ENCODE data around the gene PDGFD.

Gene PDGFD

GRCh38 chr11:104142698-104143097 is 21.2 kb downstream of the PDGFD start:
- DNase-seq, result no peak

DNA sequence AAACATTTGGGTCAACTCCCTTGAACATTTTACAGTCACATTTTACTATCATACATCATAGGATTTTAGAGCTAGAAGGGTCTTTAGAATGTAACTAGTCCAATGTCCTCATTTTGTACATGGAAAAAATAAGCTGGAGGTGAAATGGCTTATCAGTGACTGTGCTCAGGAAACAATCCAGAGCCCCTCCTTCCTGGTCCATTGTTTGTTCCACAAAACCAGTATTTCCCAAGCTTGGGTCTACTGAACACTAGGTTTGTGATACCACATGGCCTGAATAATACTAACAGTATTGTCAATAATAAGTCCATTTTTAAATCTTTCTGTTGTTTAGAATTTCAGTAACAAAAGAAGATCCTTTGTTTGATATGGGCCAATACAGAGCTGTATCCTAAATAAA is 27.1 kb downstream of the PDGFD start:
- DNase-seq, result no peak

DNA sequence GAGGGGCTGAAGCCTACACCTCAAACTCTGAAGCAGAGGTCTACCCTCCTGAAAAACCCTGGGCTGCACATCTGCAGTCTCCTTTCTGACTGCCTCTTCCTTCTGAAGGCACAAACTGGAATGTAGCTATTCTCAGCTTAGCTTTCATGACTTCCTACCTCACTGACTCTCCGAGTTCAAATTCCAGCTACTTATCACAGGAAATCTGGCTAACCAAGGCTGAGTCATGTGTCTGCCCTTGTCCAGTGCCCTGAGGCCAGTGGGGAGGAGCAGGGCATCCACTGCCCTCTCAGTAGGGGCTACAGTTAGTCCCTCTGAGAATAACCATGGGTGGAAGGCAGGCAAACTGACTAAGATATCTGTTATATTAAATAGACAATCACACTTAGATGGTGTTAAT is 29.2 kb downstream of the PDGFD start:
- no peak for DNase-seq

GRCh38 chr11:104130161-104130560 is 33.8 kb downstream of the PDGFD start:
- DNase-seq, result no peak

DNA sequence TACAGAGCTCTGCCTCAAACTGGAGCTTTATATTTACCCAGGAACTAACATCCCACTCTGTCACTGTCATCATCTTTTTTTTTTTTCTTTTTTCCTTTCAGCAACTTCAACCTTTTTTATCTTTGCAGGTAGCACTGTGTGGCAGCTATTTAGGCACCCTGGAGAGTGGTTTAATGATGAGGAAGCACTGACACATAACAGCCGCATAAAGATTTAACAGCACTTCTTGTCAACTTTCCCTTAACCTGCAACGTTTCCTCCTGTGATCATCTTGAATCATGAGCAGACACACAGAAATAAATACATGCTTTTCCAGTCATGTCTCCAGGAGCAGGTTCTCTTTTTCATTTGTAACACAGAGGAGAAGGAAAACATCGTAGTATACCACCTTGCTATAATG is 34.8 kb downstream of the PDGFD start:
- no peak for DNase-seq

DNA sequence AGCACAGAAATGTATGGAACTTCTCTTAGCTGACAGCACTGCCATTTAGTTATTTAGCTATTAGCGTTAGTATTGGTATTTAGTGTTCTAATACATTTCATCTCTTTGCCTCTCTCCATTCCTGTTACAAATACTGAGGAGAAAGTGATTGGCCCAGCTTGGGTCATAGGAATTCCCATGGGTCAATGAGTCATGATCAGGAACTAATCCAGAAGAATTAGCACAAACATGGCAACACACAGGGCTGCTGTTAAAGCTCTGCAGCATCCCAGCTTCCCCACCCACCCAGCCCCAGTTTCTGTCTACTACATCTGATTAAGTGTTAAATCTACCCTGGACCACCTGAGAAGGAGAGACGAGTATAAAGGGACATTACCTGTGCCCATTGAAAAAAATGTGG is 36.1 kb downstream of the PDGFD start:
- DNase-seq, result no peak

GRCh38 chr11:104126464-104126863 is 37.5 kb downstream of the PDGFD start:
- no peak for DNase-seq

- DNase-seq, result no peak
These were observed 39.0 kb downstream of the PDGFD start for GRCh38 chr11:104124979-104125378.

DNA sequence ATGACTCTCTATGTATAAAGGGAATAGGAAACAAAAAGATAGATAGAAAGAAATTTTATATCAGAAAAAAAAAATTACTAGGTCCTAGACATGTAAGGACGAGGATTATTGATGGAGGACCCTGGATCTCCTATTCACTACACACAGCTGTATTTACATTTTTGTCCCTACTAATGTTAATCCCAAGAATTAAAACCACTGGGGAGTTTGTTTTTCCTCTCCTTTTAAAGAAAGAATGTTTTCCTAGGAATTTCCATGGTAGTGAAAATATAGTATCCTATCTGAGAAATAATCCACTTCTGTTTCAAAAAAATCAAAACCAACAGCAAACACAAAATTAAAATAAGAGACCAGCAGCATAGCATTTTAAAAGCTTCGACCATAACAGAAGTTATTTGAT is 41.1 kb downstream of the PDGFD start:
- DNase-seq, result no peak

DNA sequence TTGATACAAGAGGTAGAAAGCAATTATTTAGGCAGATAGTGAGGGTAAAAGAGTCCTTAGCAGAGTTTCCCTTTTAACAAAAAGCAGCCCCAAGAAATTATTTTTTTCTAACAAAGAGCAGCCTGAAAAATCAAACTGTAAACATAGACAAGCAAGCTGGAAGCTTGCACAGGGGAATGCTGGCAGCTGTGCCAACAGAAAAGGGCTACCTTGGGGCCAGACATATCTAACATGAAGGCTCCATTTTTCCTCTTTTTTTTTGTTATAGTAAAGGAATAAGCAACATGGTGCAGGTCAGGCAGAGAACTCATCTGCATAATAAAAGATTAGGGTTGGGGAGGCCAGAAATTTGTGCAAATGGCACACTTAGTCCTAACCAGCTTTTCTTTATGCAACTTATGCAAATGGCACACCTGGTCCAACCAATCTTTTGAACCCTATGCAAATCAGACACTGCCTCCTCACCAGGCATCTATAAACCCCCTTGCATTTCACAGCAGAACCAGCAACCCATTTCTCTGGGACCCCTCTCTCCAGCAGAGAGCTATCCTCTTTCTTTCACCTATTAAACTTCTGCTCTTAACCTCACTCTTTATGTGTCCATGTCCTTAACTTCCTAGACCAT is 41.8 kb downstream of the PDGFD start:
- DNase-seq, result no peak

- no peak for DNase-seq
These were observed 43.3 kb downstream of the PDGFD start for GRCh38 chr11:104120493-104121137.

DNA sequence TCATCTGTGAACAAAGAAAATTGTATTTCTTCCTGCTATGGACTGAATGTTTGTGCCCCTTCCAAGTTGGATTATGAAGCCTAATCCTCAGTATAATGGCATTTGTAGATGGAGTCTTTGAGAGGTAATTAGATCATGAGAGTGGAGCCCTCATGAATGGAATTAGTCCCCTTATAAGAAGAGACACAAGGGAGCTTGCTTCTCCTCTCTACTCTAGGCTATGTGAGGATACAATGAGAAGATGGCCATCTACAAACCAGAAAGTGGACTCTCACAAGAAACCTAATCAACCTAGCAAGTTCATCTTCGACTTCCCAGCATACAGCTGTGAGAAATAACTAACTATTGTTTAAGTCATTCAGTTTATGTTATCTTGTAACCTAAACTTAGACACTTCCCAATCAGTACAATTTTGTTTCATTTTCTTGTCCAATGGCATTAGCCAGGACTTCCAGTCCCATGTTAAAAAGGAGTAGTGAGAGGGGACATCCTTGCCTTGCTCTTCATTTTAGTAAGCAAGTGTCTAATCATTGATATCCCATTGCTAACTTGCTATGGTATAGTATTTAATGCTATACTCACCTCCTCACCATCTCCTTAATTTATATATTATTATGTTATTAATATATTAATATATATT is 45.7 kb downstream of the PDGFD start:
- peak; percentile 10 for DNase-seq

DNA sequence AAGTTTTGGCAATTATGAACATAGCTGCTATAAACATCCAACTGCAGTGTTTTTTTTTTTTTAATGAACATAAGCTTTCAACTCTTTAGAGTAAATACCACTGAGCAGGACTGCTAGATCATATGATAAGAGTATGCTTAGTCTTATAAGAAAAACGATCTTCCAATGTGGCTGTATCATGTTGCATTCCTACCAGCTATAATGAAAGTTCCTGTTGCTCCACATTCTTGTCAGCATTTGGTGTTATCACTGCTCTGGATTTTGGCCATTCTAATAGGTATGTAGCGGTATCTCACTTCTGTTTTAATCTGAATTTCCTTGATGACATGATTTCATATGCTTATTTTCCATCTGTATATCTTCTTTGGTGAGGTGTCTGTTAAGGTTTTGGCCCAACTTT is 50.4 kb downstream of the PDGFD start:
- no peak for DNase-seq

- DNase-seq, result no peak
These were observed 57.7 kb downstream of the PDGFD start for GRCh38 chr11:104106136-104106754.

DNA sequence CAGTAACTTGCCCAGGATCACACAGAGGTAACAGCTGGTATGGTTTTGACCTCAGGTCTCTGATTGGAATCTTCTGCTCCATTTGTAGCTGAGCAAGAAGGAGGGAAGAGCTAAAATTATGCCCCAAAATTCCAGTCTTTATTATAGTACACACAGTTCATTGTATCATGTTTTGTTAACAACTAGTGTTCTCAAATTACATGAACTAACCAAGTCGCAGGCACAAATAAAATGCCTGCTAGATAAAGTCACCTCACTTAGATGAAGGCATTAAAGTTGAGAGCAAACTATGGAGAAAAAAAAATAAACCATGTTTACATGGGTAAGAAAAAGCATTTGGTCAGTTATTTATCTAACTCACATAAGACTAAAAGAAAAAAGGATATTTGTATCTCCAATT is 58.8 kb downstream of the PDGFD start:
- DNase-seq, result no peak

- DNase-seq, result no peak
These were observed 59.3 kb downstream of the PDGFD start for GRCh38 chr11:104104664-104105063.

- no peak for DNase-seq
These were observed 59.7 kb downstream of the PDGFD start for GRCh38 chr11:104104201-104104600.

- DNase-seq, result no peak
These were observed 65.4 kb downstream of the PDGFD start for GRCh38 chr11:104098555-104098954.

DNA sequence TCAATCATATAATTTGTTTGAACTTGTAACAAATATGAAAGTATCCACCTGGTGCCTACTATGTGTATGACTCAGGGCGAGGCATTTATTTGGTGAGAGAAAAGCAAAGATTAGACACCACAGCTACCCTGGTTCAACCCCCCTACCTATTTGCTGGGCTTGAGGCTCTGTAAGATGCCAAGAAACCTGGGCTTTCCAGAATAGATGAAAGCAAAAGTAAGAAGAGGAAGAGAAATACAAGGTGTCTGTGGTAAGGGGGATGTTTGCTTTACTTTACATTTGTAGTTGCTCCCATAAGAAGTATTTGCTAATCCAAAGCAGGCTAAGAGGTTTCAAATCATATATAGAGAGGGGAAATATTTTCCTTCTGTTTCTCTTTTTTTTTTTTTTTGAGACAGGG is 65.8 kb downstream of the PDGFD start:
- no peak for DNase-seq

GRCh38 chr11:104096900-104097299 is 67.0 kb downstream of the PDGFD start:
- no peak for DNase-seq

DNA sequence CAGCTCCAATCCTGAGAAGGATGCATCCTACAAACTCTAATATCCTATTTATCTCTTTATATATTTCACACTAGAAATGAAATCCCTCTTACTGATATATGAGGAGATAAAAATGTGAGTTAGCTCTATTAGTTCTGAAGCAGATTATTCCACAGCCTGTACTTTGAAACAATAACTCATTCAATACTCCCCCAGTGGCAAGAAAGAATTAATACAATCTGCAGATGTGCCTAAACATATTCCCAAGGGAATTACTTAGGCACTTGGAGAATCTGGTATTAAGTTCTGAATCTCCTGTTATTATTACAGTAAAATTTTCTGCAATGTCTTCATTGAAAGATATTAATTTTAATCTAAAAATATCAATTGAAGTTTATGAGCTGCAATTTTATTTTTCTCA is 68.2 kb downstream of the PDGFD start:
- DNase-seq, result no peak

DNA sequence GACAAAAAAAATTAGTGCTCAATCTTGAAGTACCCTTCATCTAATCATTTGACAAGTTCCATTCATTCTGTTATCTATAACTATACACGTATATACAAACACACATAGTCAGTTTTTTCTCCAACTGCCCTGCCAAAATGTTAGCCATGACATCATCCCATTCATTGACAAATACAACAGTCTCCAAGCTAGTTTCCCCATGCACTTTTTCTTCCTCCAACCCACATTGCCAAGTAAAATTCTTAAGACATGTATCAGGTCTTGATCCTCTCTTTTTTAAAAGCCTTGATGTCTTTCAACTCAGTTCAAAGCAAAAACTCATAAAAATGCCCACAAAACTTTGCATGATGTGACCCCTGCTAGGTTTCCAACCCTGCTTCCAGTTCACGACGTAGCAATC is 69.4 kb downstream of the PDGFD start:
- no peak for DNase-seq

- no peak for DNase-seq
These were observed 70.3 kb downstream of the PDGFD start for GRCh38 chr11:104093426-104094280.
